Epithelial cell of esophagus (primary cell): ENCODE data around the gene CFAP54.
A peak's percentile ranks its signal among the peaks of the same experiment; 100 is the strongest.

ENCODE experiments used
- DNase-seq: peaks from one replicate; pipeline ENCODE4 v3.0.0; 2010; ENCODE audit warnings: low read depth
- H3K4me3 ChIP-seq: 2 replicates; pipeline ENCODE4 v1.5.1; 2011; ENCODE audit warnings: mild to moderate bottlenecking, low read length, control low read depth
- TF ChIP-seq, protein P1 (sequence below): IDR thresholded peaks from 2 replicates; pipeline ENCODE4 v1.5.1; 2011; ENCODE audit warnings: low read depth, mild to moderate bottlenecking, low read length, control low read depth, inconsistent platforms; ENCODE audit not compliant: insufficient read depth; ENCODE audit errors: missing control alignments

CFAP54 gene

DNA sequence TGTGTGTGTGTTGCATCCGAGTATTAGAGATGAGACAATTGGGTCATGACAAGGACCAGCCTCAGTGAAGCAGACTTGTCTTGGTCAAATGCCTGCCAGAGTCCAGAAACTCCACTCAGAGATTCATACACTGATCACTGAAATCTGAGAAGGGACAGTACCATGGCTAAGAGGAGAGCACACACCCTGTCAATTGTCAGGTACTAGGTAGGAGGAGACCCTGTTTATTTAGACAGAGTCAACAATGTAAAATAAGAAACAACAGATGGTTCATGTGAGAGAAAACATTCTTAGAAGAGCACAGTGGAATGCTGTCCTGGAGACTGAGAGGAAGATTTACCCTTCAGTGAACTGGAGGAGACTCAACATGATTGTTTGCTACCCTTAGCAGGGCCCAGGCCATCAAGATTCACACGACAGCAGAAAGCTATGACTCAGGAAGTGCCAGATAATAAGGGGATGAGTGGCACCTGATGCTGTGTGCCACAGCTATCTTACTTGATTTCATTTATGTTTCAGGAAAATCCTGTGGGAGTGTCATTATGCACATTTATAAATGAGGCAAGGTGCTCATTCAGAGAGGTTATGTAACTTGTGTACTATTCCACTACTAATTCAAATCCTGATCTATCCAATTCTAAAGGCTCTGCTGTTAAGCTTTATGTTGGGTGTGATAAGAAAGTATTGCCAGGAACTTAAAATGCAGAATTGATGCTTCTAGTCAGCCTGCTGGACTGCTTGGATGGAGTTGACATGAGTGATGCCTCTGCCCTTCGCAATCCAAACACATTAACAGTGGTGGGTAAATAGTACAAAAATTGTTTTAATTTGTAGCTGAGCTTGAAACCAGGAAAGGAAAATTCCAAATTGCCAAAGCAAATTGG, 281.1 kb downstream of the CFAP54 start:
- DNase-seq = peak; percentile 6
- TF ChIP-seq, protein P1, sequence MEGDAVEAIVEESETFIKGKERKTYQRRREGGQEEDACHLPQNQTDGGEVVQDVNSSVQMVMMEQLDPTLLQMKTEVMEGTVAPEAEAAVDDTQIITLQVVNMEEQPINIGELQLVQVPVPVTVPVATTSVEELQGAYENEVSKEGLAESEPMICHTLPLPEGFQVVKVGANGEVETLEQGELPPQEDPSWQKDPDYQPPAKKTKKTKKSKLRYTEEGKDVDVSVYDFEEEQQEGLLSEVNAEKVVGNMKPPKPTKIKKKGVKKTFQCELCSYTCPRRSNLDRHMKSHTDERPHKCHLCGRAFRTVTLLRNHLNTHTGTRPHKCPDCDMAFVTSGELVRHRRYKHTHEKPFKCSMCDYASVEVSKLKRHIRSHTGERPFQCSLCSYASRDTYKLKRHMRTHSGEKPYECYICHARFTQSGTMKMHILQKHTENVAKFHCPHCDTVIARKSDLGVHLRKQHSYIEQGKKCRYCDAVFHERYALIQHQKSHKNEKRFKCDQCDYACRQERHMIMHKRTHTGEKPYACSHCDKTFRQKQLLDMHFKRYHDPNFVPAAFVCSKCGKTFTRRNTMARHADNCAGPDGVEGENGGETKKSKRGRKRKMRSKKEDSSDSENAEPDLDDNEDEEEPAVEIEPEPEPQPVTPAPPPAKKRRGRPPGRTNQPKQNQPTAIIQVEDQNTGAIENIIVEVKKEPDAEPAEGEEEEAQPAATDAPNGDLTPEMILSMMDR = no peak
- H3K4me3 ChIP-seq = no peak overlapping the region

DNA sequence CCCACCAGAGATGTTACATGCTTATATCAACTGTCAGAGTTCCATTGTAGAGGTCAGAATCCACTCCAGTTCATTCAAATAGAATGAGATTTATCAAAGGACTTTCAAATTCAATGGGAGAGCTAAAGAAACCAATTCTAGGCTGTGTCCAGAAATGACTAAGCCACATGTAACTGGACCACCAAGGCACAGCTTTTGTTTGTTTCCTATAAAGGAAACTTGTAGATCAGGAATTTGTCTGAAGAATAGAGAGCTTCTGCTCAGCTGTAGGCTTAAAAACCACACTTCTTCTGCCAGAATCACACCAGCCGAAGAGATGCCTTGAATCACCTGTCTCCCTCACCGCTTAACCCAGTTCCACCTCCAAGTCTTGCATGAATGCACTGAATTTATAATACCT, 283.7 kb downstream of the CFAP54 start:
- DNase-seq = no peak
- H3K4me3 ChIP-seq = no peak overlapping the region
- TF ChIP-seq, protein P1 = no peak

DNA sequence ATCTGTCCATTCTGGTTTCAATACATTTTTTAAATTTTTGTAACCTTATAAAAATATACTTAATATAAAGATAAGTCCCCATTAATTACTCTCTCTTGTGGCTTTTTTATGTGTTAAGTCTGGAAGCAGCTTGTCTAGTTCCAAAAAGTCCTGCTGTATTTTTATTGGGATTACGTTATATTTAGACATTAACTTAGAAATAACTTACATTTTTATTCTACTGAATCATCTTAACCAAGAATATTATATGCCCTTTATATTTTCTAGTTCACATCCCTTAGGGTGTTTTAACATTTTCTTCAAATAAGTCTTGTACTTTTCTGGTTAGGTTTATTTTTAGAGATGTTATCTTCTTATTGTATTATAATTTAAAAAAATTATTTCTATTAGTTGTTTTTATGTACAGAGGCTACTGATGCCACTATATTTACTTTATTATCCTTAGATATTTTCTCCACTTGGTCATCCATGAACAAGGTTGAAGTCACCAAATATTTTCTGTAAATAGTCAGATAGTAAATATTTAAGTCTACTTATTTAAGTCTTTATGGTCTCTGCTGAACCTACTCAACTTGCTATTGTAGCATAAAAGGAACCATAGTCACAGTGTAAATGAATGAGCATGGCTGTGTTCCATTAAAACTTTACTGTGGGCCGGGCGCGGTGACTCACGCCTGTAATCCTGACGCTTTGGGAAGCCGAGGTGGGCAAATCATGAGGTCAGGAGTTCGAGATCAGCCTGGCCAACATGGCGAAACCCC, 285.3 kb downstream of the CFAP54 start:
- TF ChIP-seq, protein P1 = no peak
- no peak overlapping the region for H3K4me3 ChIP-seq
- peak; percentile 2 for DNase-seq

DNA sequence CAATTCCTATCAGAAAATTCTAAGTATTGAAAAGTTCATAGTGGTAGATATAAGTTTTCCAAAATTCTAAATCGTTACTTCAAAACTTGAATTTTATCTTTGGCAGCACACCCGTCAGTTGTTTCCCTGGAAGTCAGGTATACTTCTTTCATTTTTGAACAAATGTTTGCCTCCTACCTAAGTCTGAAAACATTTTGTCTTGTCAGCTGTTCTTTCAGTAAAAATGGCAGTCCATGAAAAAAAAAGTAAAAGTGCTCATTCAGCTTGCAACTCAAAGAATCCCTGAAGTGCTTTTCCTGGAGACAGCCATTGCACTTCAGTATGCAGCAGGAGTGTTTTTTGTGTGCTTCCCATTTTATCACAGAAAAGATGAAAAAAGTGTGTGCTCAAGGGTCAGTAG, 287.5 kb downstream of the CFAP54 start:
- DNase-seq = no peak
- H3K4me3 ChIP-seq = no peak overlapping the region
- TF ChIP-seq, protein P1 = no peak

DNA sequence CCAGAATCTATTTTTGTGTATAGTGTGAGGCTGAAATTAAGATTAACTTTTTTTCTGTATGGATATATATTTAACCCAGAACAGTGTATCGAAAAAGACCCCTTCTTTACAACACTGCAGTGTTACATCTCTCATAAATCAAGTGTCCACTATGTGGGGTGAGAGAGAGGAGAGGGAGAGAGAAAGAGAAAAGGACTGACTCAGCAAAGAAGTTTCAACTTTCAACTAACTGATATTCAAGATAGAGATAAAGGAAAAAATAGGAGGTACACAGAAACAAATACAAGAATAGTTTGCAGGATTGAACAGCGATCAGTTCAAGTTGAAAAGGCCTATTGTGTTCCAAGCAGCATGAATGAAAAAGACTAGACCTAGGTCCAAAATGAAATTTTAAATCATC, 291.0 kb downstream of the CFAP54 start:
- DNase-seq = no peak
- TF ChIP-seq, protein P1 = no peak
- no peak overlapping the region for H3K4me3 ChIP-seq

DNA sequence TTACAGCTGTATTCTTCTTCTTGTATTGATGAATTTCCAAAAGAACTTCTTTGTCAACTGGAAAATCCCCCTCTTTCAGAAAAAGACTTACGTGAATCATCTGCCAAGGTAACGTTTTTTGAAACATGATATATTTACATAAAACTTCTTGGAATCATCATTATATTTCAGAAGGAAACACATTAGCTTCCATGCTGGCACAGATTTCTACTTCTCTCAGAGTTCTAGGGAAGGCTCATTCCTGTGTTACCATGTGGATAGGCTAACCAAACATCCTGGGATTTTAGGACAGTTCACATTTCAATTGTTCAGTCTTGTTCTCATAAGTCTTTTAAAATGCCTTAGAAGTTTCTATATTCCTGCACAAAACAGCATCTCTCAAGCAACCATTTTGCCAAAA, 297.4 kb downstream of the CFAP54 start:
- DNase-seq = peak; percentile 8
- TF ChIP-seq, protein P1 = no peak

More for the DNA sequence above, 297.4 kb downstream of the CFAP54 start:
- no peak overlapping the region for H3K4me3 ChIP-seq
